ENCODE results near the gene TRDN. TPM values are rescaled to one million over a fixed set of nuclear protein-coding genes. Genes with fewer than 3 reads are reported as not detected.
"Not testable (repeated sequence)": the region's sequence is repeated elsewhere in the genome, so short reads cannot be mapped to it uniquely, and the experiment has no call there.

Gene TRDN
- total RNA-seq, 1 donor from 2014 or later: not detected

- no peaks in the 10 kb centered on the region for H3K27me3 ChIP-seq (ENCODE audit: control insufficient read depth, insufficient read depth, low read length)
- H3K36me3 ChIP-seq (ENCODE audit: control insufficient read depth, insufficient read depth, low read length): no peaks in the 10 kb centered on the region
- H3K4me3 ChIP-seq (ENCODE audit: low read depth, low read length): no peak overlapping the region
- DNase-seq (ENCODE audit: low read depth): no peak
- TF ChIP-seq CTCF (IDR thresholded peaks at IDR 0.05; ENCODE audit: insufficient read depth, low read length, poor library complexity, severe bottlenecking): no peak
Measured at GRCh38 chr6:123508290-123508689, 128.5 kb downstream of the TRDN start.

GRCh38 chr6:123507582-123507981 lies 129.2 kb downstream of the TRDN start:
- no peak for TF ChIP-seq CTCF (IDR thresholded peaks at IDR 0.05; ENCODE audit: insufficient read depth, low read length, poor library complexity, severe bottlenecking)
- H3K36me3 ChIP-seq (ENCODE audit: control insufficient read depth, insufficient read depth, low read length): no peaks in the 10 kb centered on the region
- DNase-seq (ENCODE audit: low read depth): no peak
- no peaks in the 10 kb centered on the region for H3K27me3 ChIP-seq (ENCODE audit: control insufficient read depth, insufficient read depth, low read length)
- H3K4me3 ChIP-seq (ENCODE audit: low read depth, low read length): no peak overlapping the region

GRCh38 chr6:123503619-123504018 lies 133.1 kb downstream of the TRDN start:
- DNase-seq (ENCODE audit: low read depth): no peak
- no peaks in the 10 kb centered on the region for H3K27me3 ChIP-seq (ENCODE audit: control insufficient read depth, insufficient read depth, low read length)
- no peak for TF ChIP-seq CTCF (IDR thresholded peaks at IDR 0.05; ENCODE audit: insufficient read depth, low read length, poor library complexity, severe bottlenecking)
- H3K4me3 ChIP-seq (ENCODE audit: low read depth, low read length): no peak overlapping the region
- no peaks in the 10 kb centered on the region for H3K36me3 ChIP-seq (ENCODE audit: control insufficient read depth, insufficient read depth, low read length)

GRCh38 chr6:123497025-123497424 lies 139.7 kb downstream of the TRDN start:
- H3K36me3 ChIP-seq (ENCODE audit: control insufficient read depth, insufficient read depth, low read length): no peaks in the 10 kb centered on the region
- no peak for TF ChIP-seq CTCF (IDR thresholded peaks at IDR 0.05; ENCODE audit: insufficient read depth, low read length, poor library complexity, severe bottlenecking)
- no peak for DNase-seq (ENCODE audit: low read depth)
- H3K27me3 ChIP-seq (ENCODE audit: control insufficient read depth, insufficient read depth, low read length): no peaks in the 10 kb centered on the region
- H3K4me3 ChIP-seq (ENCODE audit: low read depth, low read length): no peak overlapping the region

- DNase-seq (ENCODE audit: low read depth): no peak
- TF ChIP-seq CTCF (IDR thresholded peaks at IDR 0.05; ENCODE audit: insufficient read depth, low read length, poor library complexity, severe bottlenecking): no peak
- no peak overlapping the region for H3K4me3 ChIP-seq (ENCODE audit: low read depth, low read length)
- no peaks in the 10 kb centered on the region for H3K36me3 ChIP-seq (ENCODE audit: control insufficient read depth, insufficient read depth, low read length)
- H3K27me3 ChIP-seq (ENCODE audit: control insufficient read depth, insufficient read depth, low read length): no peaks in the 10 kb centered on the region
Measured at GRCh38 chr6:123489589-123489988, 147.2 kb downstream of the TRDN start.

GRCh38 chr6:123480986-123481385 lies 155.8 kb downstream of the TRDN start:
- H3K36me3 ChIP-seq (ENCODE audit: control insufficient read depth, insufficient read depth, low read length): no peaks in the 10 kb centered on the region

GRCh38 chr6:123472025-123472702 lies 164.6 kb downstream of the TRDN start:
- H3K27me3 ChIP-seq (ENCODE audit: control insufficient read depth, insufficient read depth, low read length); DNase-seq (ENCODE audit: low read depth); H3K36me3 ChIP-seq (ENCODE audit: control insufficient read depth, insufficient read depth, low read length); H3K4me3 ChIP-seq (ENCODE audit: low read depth, low read length): not testable (repeated sequence)

More at GRCh38 chr6:123480986-123481385, 155.8 kb downstream of the TRDN start:
- no peaks in the 10 kb centered on the region for H3K27me3 ChIP-seq (ENCODE audit: control insufficient read depth, insufficient read depth, low read length)
- no peak for TF ChIP-seq CTCF (IDR thresholded peaks at IDR 0.05; ENCODE audit: insufficient read depth, low read length, poor library complexity, severe bottlenecking)
- DNase-seq (ENCODE audit: low read depth): no peak
- H3K4me3 ChIP-seq (ENCODE audit: low read depth, low read length): no peak overlapping the region
